GM21717 (cell line): ENCODE measurements around the gene GNAZ.

Source experiments
- ATAC-seq: cut with Tn5 transposase; IDR thresholded peaks from one replicate; pipeline ENCODE4 v1.9.1; 2021; ENCODE audit warnings: mild to moderate bottlenecking, moderate library complexity; ENCODE audit not compliant: unreplicated experiment

Gene GNAZ

GRCh38 chr22:23091760-23092159, 21.4 kb downstream of the GNAZ start:
- ATAC-seq = no peak

- no peak for ATAC-seq
These were observed 22.1 kb downstream of the GNAZ start for GRCh38 chr22:23092217-23092955.

- ATAC-seq = no peak
These were observed 22.9 kb downstream of the GNAZ start for GRCh38 chr22:23093051-23093788.

- no peak for ATAC-seq
These were observed 23.9 kb downstream of the GNAZ start for GRCh38 chr22:23094260-23094659.

GRCh38 chr22:23094695-23095681, 24.7 kb downstream of the GNAZ start:
- ATAC-seq = no peak

GRCh38 chr22:23095733-23096342, 25.5 kb downstream of the GNAZ start:
- no peak for ATAC-seq

- no peak for ATAC-seq
These were observed 27.3 kb downstream of the GNAZ start for GRCh38 chr22:23097412-23098229.

GRCh38 chr22:23098230-23098705, 27.9 kb downstream of the GNAZ start:
- ATAC-seq = no peak

GRCh38 chr22:23098718-23099530, 28.6 kb downstream of the GNAZ start:
- ATAC-seq = no peak

GRCh38 chr22:23099531-23099804, 29.1 kb downstream of the GNAZ start:
- no peak for ATAC-seq

GRCh38 chr22:23100124-23100801, 29.9 kb downstream of the GNAZ start:
- ATAC-seq = no peak

GRCh38 chr22:23101524-23101923, 31.2 kb downstream of the GNAZ start:
- ATAC-seq = no peak

- ATAC-seq = no peak
These were observed 31.8 kb downstream of the GNAZ start for GRCh38 chr22:23102002-23102655.

GRCh38 chr22:23102776-23103175, 32.5 kb downstream of the GNAZ start:
- no peak for ATAC-seq

GRCh38 chr22:23103199-23103954, 33.1 kb downstream of the GNAZ start:
- no peak for ATAC-seq

GRCh38 chr22:23104187-23104971, 34.1 kb downstream of the GNAZ start:
- ATAC-seq = no peak

GRCh38 chr22:23105304-23105703, 35.0 kb downstream of the GNAZ start:
- ATAC-seq = no peak
